ENCODE measurements around the gene EXOC4.

EXOC4 gene

GRCh38 chr7:133702960-133703359, 450.1 kb downstream of the EXOC4 start:
- H3K4me3 ChIP-seq (ENCODE audit: low read depth, low read length) = no peak overlapping the region
- TF ChIP-seq, protein P1, sequence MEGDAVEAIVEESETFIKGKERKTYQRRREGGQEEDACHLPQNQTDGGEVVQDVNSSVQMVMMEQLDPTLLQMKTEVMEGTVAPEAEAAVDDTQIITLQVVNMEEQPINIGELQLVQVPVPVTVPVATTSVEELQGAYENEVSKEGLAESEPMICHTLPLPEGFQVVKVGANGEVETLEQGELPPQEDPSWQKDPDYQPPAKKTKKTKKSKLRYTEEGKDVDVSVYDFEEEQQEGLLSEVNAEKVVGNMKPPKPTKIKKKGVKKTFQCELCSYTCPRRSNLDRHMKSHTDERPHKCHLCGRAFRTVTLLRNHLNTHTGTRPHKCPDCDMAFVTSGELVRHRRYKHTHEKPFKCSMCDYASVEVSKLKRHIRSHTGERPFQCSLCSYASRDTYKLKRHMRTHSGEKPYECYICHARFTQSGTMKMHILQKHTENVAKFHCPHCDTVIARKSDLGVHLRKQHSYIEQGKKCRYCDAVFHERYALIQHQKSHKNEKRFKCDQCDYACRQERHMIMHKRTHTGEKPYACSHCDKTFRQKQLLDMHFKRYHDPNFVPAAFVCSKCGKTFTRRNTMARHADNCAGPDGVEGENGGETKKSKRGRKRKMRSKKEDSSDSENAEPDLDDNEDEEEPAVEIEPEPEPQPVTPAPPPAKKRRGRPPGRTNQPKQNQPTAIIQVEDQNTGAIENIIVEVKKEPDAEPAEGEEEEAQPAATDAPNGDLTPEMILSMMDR (IDR thresholded peaks at IDR 0.05; ENCODE audit: borderline replicate concordance, insufficient read depth, low read depth, low read length) = no peak

DNA sequence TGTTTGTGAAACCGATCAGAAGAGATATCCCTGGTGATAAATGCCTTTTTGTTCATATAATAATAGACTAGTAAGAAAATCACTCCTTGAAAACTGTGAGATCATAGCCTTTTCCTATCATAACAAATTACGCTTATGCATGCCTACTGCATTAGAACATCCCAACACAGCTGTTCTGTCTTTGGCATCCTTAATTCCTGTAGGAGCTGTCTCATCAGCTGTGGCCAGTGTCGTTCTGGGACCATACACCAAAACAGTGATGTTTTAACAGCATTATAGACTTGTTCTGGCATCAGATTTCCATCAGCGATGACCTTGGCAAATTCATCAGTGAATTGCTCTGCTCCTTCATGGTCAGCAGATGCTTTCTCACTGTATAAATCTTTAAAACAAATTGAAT, 450.7 kb downstream of the EXOC4 start:
- H3K4me3 ChIP-seq (ENCODE audit: low read depth, low read length) = no peak overlapping the region
- TF ChIP-seq, protein P1 (IDR thresholded peaks at IDR 0.05; ENCODE audit: borderline replicate concordance, insufficient read depth, low read depth, low read length) = no peak

DNA sequence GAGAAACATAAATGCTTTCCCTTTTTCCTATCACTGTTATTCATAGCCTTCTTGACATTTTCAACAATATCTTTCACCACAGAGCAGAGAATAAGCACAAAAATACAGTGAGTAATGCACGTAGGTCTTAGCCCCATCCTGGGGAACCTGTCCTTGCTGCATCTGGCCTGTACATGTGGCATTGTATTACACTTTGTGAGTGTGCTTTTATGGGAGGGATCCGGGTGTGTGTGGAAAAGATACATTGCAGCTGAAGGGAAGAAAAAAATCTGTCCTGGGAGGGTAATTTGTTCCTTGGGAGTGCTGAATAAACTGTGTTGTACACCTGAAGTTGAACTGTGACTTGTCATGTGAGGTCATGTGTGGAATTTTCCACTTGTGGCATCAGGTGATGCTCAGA, 451.6 kb downstream of the EXOC4 start:
- no peak overlapping the region for H3K4me3 ChIP-seq (ENCODE audit: low read depth, low read length)
- TF ChIP-seq, protein P1 (IDR thresholded peaks at IDR 0.05; ENCODE audit: borderline replicate concordance, insufficient read depth, low read depth, low read length) = no peak

DNA sequence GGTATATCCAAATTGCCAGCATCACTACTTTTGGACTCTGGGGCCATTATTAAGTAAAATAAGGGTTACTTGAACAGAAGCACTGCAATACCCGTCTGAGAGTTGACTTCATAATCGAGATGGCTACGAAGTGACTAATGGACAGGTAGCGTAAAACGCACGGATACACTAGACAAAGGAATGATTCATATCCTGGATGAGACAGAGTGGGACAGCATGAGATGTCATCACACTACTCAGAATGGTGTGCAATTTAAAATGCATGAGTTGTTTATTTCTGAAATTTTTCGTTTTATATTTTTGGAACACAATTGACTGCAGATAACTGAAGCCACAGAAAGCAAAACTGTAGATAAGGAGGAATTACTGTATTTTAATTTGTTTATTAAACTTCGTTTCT, 452.7 kb downstream of the EXOC4 start:
- no peak overlapping the region for H3K4me3 ChIP-seq (ENCODE audit: low read depth, low read length)
- TF ChIP-seq, protein P1 (IDR thresholded peaks at IDR 0.05; ENCODE audit: borderline replicate concordance, insufficient read depth, low read depth, low read length) = no peak

DNA sequence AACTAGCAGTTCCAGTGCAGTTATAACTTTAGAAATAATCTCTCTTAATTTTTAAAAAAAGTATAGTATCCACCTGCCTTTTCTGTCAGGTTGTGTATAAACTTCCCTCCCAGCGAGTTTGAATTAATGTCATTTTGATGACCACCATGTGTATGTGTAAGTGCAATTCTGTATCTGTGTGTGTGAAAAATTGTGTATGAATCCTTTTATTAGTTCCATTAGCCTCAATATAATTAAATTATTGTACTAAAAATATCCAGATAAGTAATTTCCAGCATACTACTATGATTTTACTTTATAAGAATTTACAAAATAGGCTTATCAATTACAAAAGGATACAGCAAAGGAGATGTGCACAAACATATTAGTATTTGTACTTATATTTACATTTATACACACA, 453.1 kb downstream of the EXOC4 start:
- H3K4me3 ChIP-seq (ENCODE audit: low read depth, low read length) = no peak overlapping the region
- TF ChIP-seq, protein P1 (IDR thresholded peaks at IDR 0.05; ENCODE audit: borderline replicate concordance, insufficient read depth, low read depth, low read length) = no peak

DNA sequence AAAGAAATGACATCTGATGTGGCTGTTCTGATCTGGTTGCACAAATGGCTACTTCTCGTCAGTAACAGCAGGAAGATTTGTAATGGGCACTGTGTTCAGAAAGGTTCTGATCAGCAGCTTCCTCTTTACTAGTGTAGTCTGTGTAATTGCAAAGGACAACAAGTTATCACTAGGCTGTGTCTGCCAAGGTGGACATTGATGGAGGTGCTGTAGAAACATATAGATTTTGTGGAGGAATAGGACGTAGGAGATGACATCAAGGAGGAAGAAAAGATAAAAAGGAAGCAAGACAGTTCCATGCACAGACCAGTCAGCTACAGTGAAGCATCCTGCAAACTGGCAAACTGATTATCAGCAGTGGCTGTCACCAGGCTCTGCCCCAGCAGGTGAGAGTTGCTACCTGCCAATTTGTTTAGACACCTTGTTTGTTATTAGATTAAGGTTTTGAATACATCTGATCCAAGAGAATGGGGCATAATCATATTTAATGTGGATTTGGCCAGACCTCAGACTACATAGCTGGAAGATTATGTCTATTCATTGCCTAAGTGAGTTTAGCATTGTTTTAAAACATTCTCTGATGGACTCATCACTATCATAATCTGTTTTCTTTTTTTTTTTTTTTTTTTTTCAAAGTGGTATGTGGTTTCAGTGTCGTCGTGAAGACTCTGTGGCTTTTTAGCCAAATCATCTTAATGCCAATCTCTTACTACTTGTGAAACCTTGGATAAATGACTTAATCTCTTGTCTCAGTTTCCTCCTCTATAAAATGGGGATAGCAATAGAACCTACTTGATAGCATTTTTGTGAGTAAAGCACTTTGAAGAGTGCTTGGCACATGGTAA, 456.4 kb downstream of the EXOC4 start:
- TF ChIP-seq, protein P1 (IDR thresholded peaks at IDR 0.05; ENCODE audit: borderline replicate concordance, insufficient read depth, low read depth, low read length) = no peak
- H3K4me3 ChIP-seq (ENCODE audit: low read depth, low read length) = no peak overlapping the region

DNA sequence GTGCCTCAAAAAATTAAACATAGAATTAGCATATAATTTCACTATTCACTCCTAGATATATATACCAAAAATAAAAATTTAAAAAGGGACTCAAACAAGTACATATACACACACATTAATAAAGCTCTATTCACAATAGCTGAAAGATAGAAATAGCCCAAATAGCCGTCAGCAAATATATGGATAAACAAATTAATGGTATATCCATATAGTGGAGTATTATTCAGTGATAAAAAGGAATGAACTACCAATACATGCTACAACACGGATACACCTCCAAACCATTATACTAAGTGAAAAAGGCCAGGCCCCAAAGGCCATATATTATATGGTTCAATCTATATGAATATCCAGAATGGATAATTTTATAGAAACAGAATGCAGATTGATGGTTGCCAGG, 459.7 kb downstream of the EXOC4 start:
- TF ChIP-seq, protein P1 (IDR thresholded peaks at IDR 0.05; ENCODE audit: borderline replicate concordance, insufficient read depth, low read depth, low read length) = no peak
- no peak overlapping the region for H3K4me3 ChIP-seq (ENCODE audit: low read depth, low read length)
